ENCODE results near the gene DFFB.

- TF ChIP-seq POLR2A (IDR thresholded peaks at IDR 0.05; ENCODE audit: low read length) (no peak), GATA1 (IDR thresholded peaks at IDR 0.05; ENCODE audit: low read depth, low read length) (no peak)
Measured at GRCh38 chr1:3851292-3851691, 6.0 kb upstream of the DFFB start.
